ENCODE measurements around the gene GET3.

GRCh38 chr19:12783291-12783848 is 46.1 kb downstream of the GET3 start:
- TF ChIP-seq CTCF (IDR thresholded peaks at IDR 0.05; ENCODE audit: low read length) (no peak), EZH2phosphoT487 (IDR thresholded peaks at IDR 0.05; ENCODE audit: low read length) (no peak)

Data from MM.1S (cell line).